ENCODE data around the gene CSNK2B. TPM values are rescaled to one million over a fixed set of nuclear protein-coding genes. Genes with fewer than 3 reads are reported as not detected.

CSNK2B gene
- total RNA-seq, 2 experiments from 2014 or later: 230 to 245 TPM

- H4K20me1 ChIP-seq (ENCODE audit: insufficient read depth, low read length): no peaks in the 10 kb centered on the region
- H2AFZ ChIP-seq (ENCODE audit: low read length): no peak overlapping the region
- H3K4me3 ChIP-seq (ENCODE audit: low read depth, low read length, poor library complexity, severe bottlenecking): no peak overlapping the region
- H3K36me3 ChIP-seq (ENCODE audit: insufficient read depth, low read length): peaks cover 51% of the 10 kb centered on the region
- no TSS peak for BruUV-seq (replicated peaks)
- no peaks in the 10 kb centered on the region for H3K9me3 ChIP-seq (ENCODE audit: low read length)
- no peak for TF ChIP-seq EZH2phosphoT487 (IDR thresholded peaks at IDR 0.05; ENCODE audit: borderline replicate concordance, low read depth, low read length)
- TF ChIP-seq, protein P1, sequence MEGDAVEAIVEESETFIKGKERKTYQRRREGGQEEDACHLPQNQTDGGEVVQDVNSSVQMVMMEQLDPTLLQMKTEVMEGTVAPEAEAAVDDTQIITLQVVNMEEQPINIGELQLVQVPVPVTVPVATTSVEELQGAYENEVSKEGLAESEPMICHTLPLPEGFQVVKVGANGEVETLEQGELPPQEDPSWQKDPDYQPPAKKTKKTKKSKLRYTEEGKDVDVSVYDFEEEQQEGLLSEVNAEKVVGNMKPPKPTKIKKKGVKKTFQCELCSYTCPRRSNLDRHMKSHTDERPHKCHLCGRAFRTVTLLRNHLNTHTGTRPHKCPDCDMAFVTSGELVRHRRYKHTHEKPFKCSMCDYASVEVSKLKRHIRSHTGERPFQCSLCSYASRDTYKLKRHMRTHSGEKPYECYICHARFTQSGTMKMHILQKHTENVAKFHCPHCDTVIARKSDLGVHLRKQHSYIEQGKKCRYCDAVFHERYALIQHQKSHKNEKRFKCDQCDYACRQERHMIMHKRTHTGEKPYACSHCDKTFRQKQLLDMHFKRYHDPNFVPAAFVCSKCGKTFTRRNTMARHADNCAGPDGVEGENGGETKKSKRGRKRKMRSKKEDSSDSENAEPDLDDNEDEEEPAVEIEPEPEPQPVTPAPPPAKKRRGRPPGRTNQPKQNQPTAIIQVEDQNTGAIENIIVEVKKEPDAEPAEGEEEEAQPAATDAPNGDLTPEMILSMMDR (conservative IDR thresholded peaks at IDR 0.05; ENCODE audit: low read length): no peak
- CTCF ChIA-PET (ENCODE audit: unreplicated experiment): no interaction called here
- H3K9me2 ChIP-seq (ENCODE audit: insufficient read depth, low read length): no peaks in the 10 kb centered on the region
- no peak overlapping the region for H3K27ac ChIP-seq (ENCODE audit: low read depth, low read length, poor library complexity, severe bottlenecking)
- peaks cover 15% of the 10 kb centered on the region for H3K4me1 ChIP-seq (ENCODE audit: insufficient read depth, low read length, poor library complexity, severe bottlenecking)
- POLR2A ChIA-PET: no interaction called here
- intact Hi-C loops (cut with micrococcal nuclease; ENCODE audit: unreplicated experiment): no loop called here
- no peak overlapping the region for H3K4me2 ChIP-seq (ENCODE audit: low read length)
- DNase-seq (ENCODE audit: low spot score): no peak
- peaks cover 11% of the 10 kb centered on the region; the same call in 1 of the 2 replicates for H3K79me2 ChIP-seq (ENCODE audit: insufficient read depth, low read depth, low read length)
Observed at GRCh38 chr6:31697555-31697954, 31.7 kb downstream of the CSNK2B start.

DNA sequence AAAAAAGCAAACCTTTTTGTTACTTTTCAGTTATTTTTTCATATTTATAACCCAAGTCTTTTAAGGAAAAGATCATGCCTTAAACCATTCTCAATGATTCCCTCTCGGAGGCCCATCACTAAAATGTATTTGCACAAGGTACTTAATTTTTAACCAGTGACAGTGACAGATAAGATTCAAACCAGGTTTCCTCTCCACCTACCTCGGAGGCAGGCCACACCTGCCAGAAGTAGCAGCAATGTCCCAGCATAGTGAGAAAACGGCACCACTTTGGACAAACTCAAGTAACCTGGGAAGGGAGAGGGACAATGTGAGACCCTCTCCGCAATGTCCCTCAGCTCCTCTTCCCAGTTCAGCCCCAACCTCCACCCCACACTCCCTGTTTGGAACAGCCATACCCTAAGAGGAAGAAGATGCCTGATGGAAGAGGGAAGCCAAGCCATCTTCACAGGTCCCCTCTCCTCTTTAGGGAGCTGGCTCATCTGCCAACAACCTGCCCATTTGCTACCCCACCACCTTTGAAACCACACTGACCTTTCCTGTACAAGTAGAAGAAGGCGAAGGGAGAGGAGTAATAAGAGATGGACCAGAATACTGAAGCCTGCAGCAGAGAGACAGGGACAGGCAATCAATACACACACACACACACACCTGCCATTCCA lies 35.0 kb downstream of the CSNK2B start:
- Histone ChIP-seq H4K20me1 (ENCODE audit: insufficient read depth, low read length) (no peaks in the 10 kb centered on the region), H3K9me3 (ENCODE audit: low read length) (no peaks in the 10 kb centered on the region), H3K4me3 (ENCODE audit: low read depth, low read length, poor library complexity, severe bottlenecking) (no peak overlapping the region), H3K4me2 (ENCODE audit: low read length) (peak overlapping the region; percentile 98), H3K4me1 (ENCODE audit: insufficient read depth, low read length, poor library complexity, severe bottlenecking) (peaks cover 20% of the 10 kb centered on the region), H3K79me2 (ENCODE audit: insufficient read depth, low read depth, low read length) (peaks cover 14% of the 10 kb centered on the region; the same call in 1 of the 2 replicates), H3K27ac (ENCODE audit: low read depth, low read length, poor library complexity, severe bottlenecking) (no peak overlapping the region), H2AFZ (ENCODE audit: low read length) (no peak overlapping the region), H3K9me2 (ENCODE audit: insufficient read depth, low read length) (no peaks in the 10 kb centered on the region), H3K36me3 (ENCODE audit: insufficient read depth, low read length) (peaks cover 27% of the 10 kb centered on the region)
- intact Hi-C loops (cut with micrococcal nuclease; ENCODE audit: unreplicated experiment): loop anchor here (10.0 kb wide), 1 partner anchor 254 kb away; the partner anchor contains the start of genes NELFE and SKIC2
- CTCF ChIA-PET (ENCODE audit: unreplicated experiment): no interaction called here
- DNase-seq (ENCODE audit: low spot score): no peak
- POLR2A ChIA-PET: interaction anchor here (1.2 kb wide), 1 partner anchor 86 kb away, joined by 3 read pairs; no protein-coding TSS in a partner anchor
- TF ChIP-seq, protein P1 (conservative IDR thresholded peaks at IDR 0.05; ENCODE audit: low read length): no peak
- TF ChIP-seq EZH2phosphoT487 (IDR thresholded peaks at IDR 0.05; ENCODE audit: borderline replicate concordance, low read depth, low read length): no peak
- BruUV-seq (replicated peaks): no TSS peak
